LNCaP clone FGC (cell line): ENCODE results near the gene FRAS1.
A peak's percentile ranks its signal among the peaks of the same experiment; 100 is the strongest.

ENCODE experiments used
- DNase-seq: peaks from one replicate; pipeline ENCODE4 v3.0.0-alpha.2; 2011; ENCODE audit warnings: low read depth
- H3K4me3 ChIP-seq: 2 replicates; pipeline ENCODE4 v1.5.1; 2011; ENCODE audit warnings: mild to moderate bottlenecking, low read depth, low read length, control low read depth
- TF ChIP-seq, protein P1 (sequence below): IDR thresholded peaks from 2 replicates; pipeline ENCODE4 v1.5.1; 2012; ENCODE audit warnings: mild to moderate bottlenecking; ENCODE audit not compliant: control insufficient read depth, insufficient read depth; ENCODE audit errors: extremely low read depth

FRAS1 gene

DNA sequence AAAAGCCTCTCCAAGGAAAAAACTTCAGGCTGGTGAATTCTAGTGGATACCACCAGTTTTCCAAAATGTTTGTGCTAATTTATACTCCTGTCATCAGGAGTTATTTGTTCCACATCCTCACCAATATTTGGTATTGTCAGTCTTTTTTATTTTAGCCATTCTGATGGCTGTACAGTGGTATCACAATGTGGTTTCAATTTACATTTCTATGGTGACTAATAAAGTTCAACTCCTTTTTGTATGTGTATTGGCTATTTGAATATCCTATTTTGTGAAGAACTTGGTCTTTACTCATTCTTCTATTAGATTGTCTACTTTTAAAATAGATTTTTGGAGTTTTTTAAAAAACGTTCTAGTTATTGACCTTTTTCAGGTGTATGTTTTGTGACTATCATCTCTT lies 33.0 kb upstream of the FRAS1 start:
- TF ChIP-seq, protein P1, sequence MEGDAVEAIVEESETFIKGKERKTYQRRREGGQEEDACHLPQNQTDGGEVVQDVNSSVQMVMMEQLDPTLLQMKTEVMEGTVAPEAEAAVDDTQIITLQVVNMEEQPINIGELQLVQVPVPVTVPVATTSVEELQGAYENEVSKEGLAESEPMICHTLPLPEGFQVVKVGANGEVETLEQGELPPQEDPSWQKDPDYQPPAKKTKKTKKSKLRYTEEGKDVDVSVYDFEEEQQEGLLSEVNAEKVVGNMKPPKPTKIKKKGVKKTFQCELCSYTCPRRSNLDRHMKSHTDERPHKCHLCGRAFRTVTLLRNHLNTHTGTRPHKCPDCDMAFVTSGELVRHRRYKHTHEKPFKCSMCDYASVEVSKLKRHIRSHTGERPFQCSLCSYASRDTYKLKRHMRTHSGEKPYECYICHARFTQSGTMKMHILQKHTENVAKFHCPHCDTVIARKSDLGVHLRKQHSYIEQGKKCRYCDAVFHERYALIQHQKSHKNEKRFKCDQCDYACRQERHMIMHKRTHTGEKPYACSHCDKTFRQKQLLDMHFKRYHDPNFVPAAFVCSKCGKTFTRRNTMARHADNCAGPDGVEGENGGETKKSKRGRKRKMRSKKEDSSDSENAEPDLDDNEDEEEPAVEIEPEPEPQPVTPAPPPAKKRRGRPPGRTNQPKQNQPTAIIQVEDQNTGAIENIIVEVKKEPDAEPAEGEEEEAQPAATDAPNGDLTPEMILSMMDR: no peak
- no peak overlapping the region for H3K4me3 ChIP-seq
- DNase-seq: no peak

DNA sequence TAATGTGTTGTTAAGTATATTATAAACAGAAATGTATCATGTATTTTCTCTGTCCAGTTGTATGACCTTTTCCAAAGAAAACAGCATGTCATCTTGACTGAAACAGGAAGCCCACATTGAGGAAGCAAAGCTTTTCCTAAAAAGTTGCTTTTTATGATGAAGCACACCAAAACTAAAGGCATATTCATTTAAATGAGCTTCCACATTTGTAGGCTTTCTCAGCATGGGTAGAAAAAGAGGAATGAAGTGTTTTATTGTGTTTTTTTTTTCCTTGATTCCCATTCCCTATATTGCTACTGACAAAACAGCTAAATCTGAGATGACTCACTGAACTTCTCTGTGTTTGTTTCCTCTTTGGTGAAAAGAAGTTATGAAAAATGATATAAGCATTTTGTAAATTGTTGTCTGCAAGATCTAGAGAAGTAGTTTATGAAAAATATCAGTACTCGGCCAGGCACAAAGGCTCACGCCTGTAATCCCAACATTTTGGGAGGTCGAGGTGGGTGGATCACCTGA lies 32.5 kb upstream of the FRAS1 start:
- TF ChIP-seq, protein P1: no peak
- H3K4me3 ChIP-seq: no peak overlapping the region
- no peak for DNase-seq

DNA sequence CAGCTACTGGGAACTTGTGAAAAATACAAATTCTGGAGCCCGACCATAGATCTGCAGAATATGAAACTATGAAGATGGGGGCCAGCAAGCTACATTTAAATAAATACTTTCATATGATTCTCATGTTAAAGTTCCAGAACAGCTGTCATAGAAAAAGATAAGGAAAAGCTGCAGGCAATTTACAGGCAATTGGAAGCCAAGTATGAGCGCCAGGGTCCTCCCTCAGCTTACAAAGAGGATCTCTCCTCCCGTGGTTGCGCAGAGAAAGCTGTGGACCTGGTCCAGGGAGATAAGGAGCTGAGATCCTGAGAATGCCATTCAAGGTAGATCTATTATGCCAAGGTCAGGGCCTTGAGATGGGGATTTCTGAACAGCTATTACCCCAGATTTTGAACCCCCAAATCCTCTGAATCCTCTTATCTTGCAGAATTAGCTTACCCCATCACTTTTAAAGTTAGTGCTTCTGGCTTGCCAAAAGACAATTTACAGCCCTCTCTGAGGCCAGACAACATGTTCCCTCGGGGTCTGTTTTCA lies 25.6 kb upstream of the FRAS1 start:
- TF ChIP-seq, protein P1: no peak
- no peak overlapping the region for H3K4me3 ChIP-seq
- DNase-seq: no peak

DNA sequence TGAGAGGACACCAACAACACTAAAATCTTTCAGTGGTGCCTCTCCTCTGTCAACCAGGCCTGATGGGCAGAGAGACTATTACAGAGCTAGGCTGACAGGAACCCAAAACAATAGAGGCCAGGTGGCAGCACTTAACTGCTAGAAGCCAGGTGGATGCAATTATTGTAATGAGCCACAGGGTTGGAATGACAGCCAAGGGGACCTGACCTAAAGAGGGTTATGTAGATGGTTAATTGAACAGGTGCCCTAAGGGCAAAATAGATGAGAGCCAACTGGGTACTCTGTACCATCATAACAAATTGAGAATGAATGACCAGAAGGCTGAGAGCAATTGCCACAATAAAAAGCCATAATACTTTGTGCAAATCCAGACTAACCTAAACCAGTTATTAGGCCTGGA lies 24.7 kb upstream of the FRAS1 start:
- DNase-seq: no peak
- no peak overlapping the region for H3K4me3 ChIP-seq
- TF ChIP-seq, protein P1: peak; percentile 20; the same call in 1 of the 2 replicates

DNA sequence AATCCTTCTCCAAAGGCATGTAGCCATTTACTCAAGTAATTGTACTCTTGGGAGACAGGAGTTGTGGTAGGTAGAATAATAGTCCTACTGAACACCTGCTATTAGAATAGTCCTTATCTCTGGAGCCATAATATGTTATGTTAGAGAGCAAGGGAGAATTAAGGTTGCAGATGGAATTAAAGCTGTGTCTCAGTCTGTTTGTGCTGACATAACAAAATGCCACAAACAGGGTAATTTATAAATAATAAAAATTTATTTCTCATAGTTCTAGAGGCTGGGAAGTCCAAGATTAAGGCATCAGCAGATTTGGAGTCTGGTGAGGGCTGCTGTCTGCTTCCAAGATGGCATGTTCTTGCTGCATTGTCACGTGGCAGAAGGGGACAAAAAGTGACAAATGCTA lies 24.2 kb upstream of the FRAS1 start:
- H3K4me3 ChIP-seq: no peak overlapping the region
- TF ChIP-seq, protein P1: no peak
- DNase-seq: no peak

DNA sequence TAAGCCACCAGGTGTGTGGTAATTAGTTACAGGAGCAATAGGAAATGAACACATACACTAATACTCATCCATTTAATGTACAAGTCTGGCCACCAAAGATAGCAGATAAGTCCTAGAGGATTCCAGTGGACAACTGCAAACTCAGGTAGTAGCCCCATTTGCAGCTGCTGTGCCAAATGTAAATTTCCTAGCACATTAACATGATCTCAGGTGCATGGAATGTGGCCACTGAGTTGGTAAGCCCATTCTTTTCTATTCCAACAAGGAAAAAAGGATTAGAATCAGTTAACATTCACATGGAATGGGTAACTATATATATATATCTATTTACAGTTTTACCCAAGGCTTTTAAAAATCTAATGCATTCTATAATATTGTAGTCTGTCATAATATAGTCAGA lies 23.3 kb upstream of the FRAS1 start:
- TF ChIP-seq, protein P1: no peak
- no peak for DNase-seq
- H3K4me3 ChIP-seq: no peak overlapping the region

DNA sequence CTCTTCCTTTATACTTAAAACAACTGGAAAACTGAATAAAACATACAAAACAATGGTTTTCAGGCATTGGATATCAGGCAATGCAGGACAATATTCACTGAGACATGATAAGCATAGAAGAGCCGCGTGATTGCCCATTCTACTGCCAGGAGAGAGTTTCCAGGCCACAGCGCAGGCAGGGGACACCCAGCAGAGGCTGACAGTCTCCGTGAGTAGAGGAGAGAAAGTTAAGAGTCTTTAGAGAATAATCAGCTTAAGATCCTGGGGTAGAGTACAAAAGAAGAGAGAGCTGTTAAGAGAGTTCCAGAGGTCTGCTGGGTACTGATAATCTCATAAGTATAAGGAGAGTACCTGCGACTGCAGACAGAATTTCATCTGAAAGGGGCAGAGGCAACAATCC lies 18.4 kb upstream of the FRAS1 start:
- TF ChIP-seq, protein P1: no peak
- H3K4me3 ChIP-seq: no peak overlapping the region
- DNase-seq: no peak
